RCC 7860 (cell line): ENCODE measurements around the gene WASHC2C.
"Not testable (repeated sequence)": the region's sequence is repeated elsewhere in the genome, so short reads cannot be mapped to it uniquely, and the experiment has no call there.

ENCODE experiments used
- DNase-seq: peaks from one replicate; pipeline ENCODE4 v3.0.0-alpha.2; 2015; ENCODE audit warnings: low spot score
- FAIRE-seq: peaks from 2 replicates; lab custom pipeline; 2012; peaks lifted over from hg19 to GRCh38; lab: Jason Lieb, UNC

The WASHC2C gene

GRCh38 chr10:45726703-45727420 lies at the start of gene WASHC2C:
WASHC2C (plus strand) TSS chr10:45727266; CDS start chr10:45727318, 52 bp downstream.
- FAIRE-seq = not testable (repeated sequence)
- DNase-seq = peak; percentile 53

- FAIRE-seq, DNase-seq: not testable (repeated sequence)
Observed at GRCh38 chr10:45678467-45678866, 48.6 kb upstream of the WASHC2C start.

GRCh38 chr10:45710200-45710796 lies 16.8 kb upstream of the WASHC2C start:
- not testable (repeated sequence) for FAIRE-seq, DNase-seq

- not testable (repeated sequence) for DNase-seq, FAIRE-seq
Observed at GRCh38 chr10:45711223-45711622, 15.8 kb upstream of the WASHC2C start.

- DNase-seq, FAIRE-seq: not testable (repeated sequence)
Observed at GRCh38 chr10:45717053-45717452, 10.0 kb upstream of the WASHC2C start.

GRCh38 chr10:45717642-45718041 lies 9.4 kb upstream of the WASHC2C start:
- FAIRE-seq, DNase-seq: not testable (repeated sequence)

GRCh38 chr10:45721503-45721902 lies 5.6 kb upstream of the WASHC2C start:
- not testable (repeated sequence) for FAIRE-seq, DNase-seq

- FAIRE-seq, DNase-seq: not testable (repeated sequence)
Observed at GRCh38 chr10:45723851-45724250, 3.2 kb upstream of the WASHC2C start.

- FAIRE-seq = not testable (repeated sequence)
Observed at GRCh38 chr10:45727421-45727965, 427 bp downstream of the WASHC2C start.

GRCh38 chr10:45734449-45734848 lies 7.4 kb downstream of the WASHC2C start:
- not testable (repeated sequence) for DNase-seq
- peak; percentile 23 for FAIRE-seq

More at GRCh38 chr10:45727421-45727965, 427 bp downstream of the WASHC2C start:
- DNase-seq = not testable (repeated sequence)

GRCh38 chr10:45734867-45735266 lies 7.8 kb downstream of the WASHC2C start:
- FAIRE-seq = peak; percentile 60
- DNase-seq = not testable (repeated sequence)

GRCh38 chr10:45741559-45741958 lies 14.5 kb downstream of the WASHC2C start:
- FAIRE-seq, DNase-seq: not testable (repeated sequence)

GRCh38 chr10:45742014-45742413 lies 14.9 kb downstream of the WASHC2C start:
- DNase-seq, FAIRE-seq: not testable (repeated sequence)

- DNase-seq, FAIRE-seq: not testable (repeated sequence)
Observed at GRCh38 chr10:45751141-45751540, 24.1 kb downstream of the WASHC2C start.

GRCh38 chr10:45752210-45752609 lies 25.1 kb downstream of the WASHC2C start:
- DNase-seq, FAIRE-seq: not testable (repeated sequence)

- not testable (repeated sequence) for FAIRE-seq, DNase-seq
Observed at GRCh38 chr10:45753979-45754495, 27.0 kb downstream of the WASHC2C start.

GRCh38 chr10:45755083-45755482 lies 28.0 kb downstream of the WASHC2C start:
- not testable (repeated sequence) for DNase-seq, FAIRE-seq

- not testable (repeated sequence) for DNase-seq, FAIRE-seq
Observed at GRCh38 chr10:45756065-45756464, 29.0 kb downstream of the WASHC2C start.

GRCh38 chr10:45757661-45758396 lies 30.8 kb downstream of the WASHC2C start:
- not testable (repeated sequence) for DNase-seq, FAIRE-seq

- not testable (repeated sequence) for DNase-seq, FAIRE-seq
Observed at GRCh38 chr10:45761622-45762021, 34.6 kb downstream of the WASHC2C start.
